GM19468 (cell line): ENCODE data around the gene SLC43A2.
A peak's percentile ranks its signal among the peaks of the same experiment; 100 is the strongest.
"Not testable (repeated sequence)": the region's sequence is repeated elsewhere in the genome, so short reads cannot be mapped to it uniquely, and the experiment has no call there.

Experiments used
- ATAC-seq: cut with Tn5 transposase; IDR thresholded peaks from one replicate; pipeline ENCODE4 v1.9.1; 2021; ENCODE audit warnings: mild to moderate bottlenecking, moderate library complexity, moderate number of reproducible peaks; ENCODE audit not compliant: unreplicated experiment; ENCODE audit errors: extremely low read depth

SLC43A2 gene

GRCh38 chr17:1592751-1593629, 35.6 kb downstream of the SLC43A2 start:
- ATAC-seq: peak; percentile 25

GRCh38 chr17:1591474-1592090, 37.1 kb downstream of the SLC43A2 start:
- no peak for ATAC-seq

DNA sequence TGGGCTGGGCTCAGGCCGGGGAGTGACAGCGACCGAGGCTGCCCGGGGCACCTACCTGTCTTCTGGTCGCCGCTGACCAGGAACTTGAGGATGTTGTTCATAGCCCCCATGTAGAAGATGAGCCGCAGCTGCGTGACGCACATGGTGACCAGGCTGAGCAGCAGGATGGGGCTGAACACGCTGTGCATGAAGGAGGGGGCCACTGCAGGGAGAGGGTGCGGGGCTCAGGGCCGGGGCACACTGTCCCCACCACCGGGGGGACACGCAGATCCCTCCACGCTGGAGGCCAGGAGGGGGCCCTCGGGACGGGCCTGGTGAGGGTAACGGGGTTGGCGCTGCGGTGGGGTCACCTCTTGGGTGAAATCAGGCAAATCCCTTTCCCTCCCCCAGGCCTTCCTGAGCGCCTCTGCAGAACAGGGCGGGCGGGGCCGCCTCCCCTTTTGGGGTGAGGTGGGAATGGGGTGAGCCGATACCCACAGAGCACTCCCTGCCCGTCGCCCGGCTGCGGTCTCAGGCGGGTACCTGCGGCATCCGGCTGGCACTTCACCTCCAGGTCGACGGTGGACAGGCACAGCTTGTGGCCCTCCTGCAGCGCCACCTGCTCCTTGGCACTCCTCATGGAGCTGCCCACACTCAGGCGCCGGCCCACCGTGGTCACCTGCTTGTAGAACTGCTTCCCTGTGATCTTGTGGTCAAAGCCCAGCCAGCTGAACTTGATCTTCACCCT, 37.7 kb downstream of the SLC43A2 start:
- ATAC-seq: no peak

GRCh38 chr17:1590029-1590746, 38.4 kb downstream of the SLC43A2 start:
- no peak for ATAC-seq

DNA sequence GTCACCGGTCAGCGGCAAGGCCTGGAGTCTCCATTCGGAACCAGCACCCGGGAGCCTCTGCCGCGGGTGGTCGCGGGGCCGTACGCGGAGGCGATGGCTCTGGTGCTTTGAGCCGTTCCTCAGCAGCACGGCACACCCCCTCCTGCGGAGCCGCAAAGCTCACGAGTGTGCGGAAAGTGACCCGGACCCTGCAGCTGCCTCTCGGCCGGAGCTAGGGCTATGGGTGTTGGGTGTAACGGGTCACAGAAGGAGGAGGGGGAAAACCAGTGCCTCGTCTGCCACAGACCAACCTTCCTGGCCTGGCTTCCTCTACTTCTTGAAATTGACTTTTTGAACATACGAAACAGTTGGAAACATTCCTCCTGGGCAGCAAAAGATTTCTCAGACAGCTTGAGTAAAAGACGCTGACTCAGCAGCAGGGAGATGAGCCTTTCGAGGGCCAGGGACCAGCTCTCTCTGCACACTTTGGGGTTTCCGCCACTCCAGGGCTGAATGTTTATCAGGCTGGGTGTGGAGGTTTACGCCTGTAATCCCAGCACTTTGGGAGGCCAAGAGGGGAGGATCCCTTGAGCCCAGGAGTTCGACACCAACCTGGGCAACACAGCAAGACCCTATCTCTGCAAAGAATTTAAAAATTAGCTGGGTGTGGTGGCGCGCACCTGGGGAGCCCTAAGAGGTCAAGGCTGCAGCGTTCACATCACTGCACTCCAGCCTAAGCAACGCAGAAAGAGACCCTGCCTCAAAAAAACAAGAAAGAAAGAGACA, 39.6 kb downstream of the SLC43A2 start:
- no peak for ATAC-seq

DNA sequence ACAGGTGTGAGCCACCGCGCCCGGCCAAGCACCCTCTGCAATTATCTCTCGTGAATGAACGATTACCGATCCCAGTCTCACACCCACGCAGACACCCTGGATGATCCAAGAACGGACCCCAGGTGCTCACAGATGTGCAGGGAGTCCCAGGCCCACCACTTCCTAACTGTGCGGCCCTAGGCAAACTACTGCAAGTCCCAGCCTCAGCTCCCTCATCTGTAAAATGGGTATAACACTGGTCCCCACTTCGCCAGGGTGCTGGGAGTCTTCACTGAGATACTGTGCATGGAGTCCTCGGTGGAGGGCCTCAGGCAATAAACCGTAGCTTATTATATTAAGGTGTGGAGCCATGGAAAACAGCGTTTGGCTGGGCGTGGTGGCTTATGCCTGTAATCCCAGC, 44.5 kb downstream of the SLC43A2 start:
- ATAC-seq: no peak

DNA sequence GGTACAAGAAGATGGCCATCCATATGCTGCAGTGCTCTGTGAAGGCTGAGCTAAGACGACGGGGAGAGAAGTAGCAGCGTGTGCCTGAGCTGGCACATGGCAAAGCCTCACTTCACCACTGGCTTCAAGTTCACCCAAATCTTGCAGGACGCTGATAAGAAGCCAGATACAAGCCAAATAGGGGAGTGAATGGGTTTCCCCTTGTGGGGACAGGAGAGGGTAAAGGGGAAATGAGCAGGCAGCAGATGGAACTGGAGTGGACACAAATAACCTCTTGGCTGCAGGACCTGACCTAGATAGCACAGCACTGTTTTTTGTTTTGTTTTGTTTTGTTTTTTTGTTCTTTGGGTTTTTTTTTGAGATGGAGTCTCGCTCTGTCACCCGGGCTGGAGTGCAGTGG, 45.1 kb downstream of the SLC43A2 start:
- ATAC-seq: no peak

- ATAC-seq: no peak
Observed at GRCh38 chr17:1582374-1582773, 46.3 kb downstream of the SLC43A2 start.

- no peak for ATAC-seq
Observed at GRCh38 chr17:1580979-1581676, 47.5 kb downstream of the SLC43A2 start.

- ATAC-seq: no peak
Observed at GRCh38 chr17:1578029-1578428, 50.6 kb downstream of the SLC43A2 start.

DNA sequence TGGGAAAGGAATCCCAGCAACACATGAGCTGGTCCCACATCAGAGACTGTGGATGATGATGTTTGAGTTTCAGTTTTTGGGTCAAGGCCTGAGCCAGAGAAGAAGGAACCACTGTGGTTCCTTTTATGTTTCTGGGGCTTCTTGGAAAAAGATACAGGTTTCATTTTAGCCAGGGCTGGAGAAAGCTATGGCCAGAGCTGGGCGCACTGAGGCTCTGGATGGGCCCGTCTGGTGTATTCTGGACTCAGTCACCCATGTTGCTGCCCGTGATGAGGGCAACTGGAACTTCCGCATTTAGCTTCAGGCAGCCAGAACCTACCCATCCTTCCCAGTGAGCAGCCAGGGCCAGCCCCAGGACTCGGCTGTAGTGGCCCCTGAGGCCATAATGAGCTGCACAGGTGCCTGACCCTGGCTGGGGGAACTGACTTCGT, 51.0 kb downstream of the SLC43A2 start:
- no peak for ATAC-seq

GRCh38 chr17:1577182-1577581, 51.5 kb downstream of the SLC43A2 start:
- ATAC-seq: no peak

DNA sequence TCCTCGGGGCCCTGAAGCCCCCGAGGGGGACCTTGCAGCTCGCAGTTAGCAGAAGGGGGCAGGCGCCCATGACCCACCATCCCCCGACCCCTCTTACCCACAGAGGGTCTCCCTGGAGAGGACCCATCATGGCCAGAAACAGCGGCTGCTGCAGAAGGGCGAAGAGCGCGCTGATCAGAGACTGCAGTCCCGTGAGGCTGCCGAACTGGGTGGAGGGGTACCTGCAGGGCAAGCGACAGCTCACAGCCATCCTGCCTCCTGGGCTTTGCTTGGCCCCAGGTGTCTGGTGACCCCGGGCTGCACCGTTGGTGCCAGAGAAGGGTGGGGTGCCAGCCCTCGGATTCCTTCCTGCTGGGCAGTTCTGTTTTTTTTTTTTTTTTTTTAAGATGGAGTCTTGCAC, 52.1 kb downstream of the SLC43A2 start:
- ATAC-seq: no peak

- no peak for ATAC-seq
Observed at GRCh38 chr17:1574697-1575471, 53.8 kb downstream of the SLC43A2 start.

- no peak for ATAC-seq
Observed at GRCh38 chr17:1573932-1574696, 54.5 kb downstream of the SLC43A2 start.

GRCh38 chr17:1572646-1573045, 56.0 kb downstream of the SLC43A2 start:
- ATAC-seq: not testable (repeated sequence)

DNA sequence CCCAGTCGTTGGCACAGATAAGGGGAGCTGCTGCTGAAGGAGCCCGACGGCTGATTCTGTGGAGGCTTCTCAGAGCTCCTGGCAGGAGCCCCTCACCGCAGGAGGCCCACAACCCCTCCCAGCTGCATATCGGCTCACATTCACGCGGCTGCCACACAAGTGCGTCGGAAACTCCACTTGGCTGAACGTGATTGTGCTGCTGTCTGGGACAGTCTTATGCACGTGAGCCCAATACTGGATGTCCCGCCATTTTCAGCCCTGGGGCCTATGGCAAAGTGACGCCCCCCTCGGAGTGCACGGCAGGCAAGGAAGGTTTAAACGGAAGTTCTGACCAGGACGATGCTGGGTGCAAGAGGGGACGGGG, 57.3 kb downstream of the SLC43A2 start:
- no peak for ATAC-seq
